GM06990 (cell line): ENCODE results near the gene TUBB4B.

Source experiments
- DNase-seq: peaks from one replicate; pipeline ENCODE4 v3.0.0-alpha.2; 2011; ENCODE audit not compliant: insufficient read length; ENCODE audit errors: extremely low read depth
- H3K27me3 ChIP-seq: replicated peaks from 2 replicates; pipeline ENCODE4 v1.6.0; 2011; ENCODE audit warnings: low read length; ENCODE audit not compliant: control insufficient read depth, insufficient read depth
- H3K36me3 ChIP-seq: 2 replicates; pipeline ENCODE4 v1.5.1; 2011; ENCODE audit warnings: low read length; ENCODE audit not compliant: control insufficient read depth, insufficient read depth
- H3K4me3 ChIP-seq: replicated peaks from 2 replicates; pipeline ENCODE4 v1.5.1; 2011; ENCODE audit warnings: low read depth, mild to moderate bottlenecking, control low read depth, low read length
- TF ChIP-seq, protein P1 (sequence below): IDR thresholded peaks from 2 replicates; pipeline ENCODE4 v1.5.1; 2011; ENCODE audit warnings: low read length, control low read depth, mild to moderate bottlenecking, inconsistent platforms; ENCODE audit not compliant: insufficient read depth, poor library complexity, severe bottlenecking

Gene TUBB4B

DNA sequence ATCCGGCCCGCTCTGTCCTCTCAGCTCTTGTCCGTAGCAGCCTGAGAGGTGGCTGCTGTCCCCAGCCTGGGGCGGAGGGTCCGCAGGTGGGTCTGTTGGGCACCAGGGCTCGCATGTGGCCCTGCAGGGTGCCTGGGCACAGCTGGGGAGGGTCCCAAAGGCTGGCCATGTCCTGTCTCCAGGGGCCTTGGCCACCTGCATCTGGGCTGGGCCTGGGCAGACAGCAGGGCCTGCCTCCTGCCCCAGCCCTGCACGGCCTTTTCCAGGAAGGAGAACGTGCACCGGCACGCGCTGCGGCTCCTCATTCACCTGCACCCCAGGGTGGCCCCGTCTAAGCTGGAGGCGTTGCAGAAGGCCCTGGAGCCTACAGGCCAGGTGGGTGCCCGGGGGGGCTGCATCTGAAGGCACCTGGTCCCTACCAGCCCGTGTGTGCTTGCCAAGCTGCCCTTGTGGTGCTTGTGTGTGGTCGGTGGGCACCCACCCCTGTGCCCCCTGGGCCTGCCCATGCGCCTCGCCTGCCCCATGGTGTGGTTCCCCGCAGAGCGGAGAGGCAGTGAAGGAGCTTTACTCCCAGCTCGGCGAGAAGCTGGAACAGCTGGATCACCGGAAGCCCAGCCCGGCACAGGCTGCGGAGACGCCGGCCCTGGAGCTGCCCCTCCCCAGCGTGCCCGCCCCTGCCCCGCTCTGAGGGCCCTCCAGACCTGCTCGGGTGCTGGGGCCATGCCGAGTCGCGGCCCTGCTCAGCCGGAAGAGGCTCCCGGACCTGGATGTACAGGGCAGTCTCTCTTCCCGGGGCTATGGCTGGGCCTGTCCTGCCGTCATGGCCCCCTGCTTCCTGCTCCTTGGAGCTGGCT lies 31.4 kb downstream of the TUBB4B start:
- Histone ChIP-seq H3K4me3 (no peak overlapping the region), H3K36me3 (peaks cover 21% of the 10 kb centered on the region)
- TF ChIP-seq, protein P1, sequence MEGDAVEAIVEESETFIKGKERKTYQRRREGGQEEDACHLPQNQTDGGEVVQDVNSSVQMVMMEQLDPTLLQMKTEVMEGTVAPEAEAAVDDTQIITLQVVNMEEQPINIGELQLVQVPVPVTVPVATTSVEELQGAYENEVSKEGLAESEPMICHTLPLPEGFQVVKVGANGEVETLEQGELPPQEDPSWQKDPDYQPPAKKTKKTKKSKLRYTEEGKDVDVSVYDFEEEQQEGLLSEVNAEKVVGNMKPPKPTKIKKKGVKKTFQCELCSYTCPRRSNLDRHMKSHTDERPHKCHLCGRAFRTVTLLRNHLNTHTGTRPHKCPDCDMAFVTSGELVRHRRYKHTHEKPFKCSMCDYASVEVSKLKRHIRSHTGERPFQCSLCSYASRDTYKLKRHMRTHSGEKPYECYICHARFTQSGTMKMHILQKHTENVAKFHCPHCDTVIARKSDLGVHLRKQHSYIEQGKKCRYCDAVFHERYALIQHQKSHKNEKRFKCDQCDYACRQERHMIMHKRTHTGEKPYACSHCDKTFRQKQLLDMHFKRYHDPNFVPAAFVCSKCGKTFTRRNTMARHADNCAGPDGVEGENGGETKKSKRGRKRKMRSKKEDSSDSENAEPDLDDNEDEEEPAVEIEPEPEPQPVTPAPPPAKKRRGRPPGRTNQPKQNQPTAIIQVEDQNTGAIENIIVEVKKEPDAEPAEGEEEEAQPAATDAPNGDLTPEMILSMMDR, result no peak

DNA sequence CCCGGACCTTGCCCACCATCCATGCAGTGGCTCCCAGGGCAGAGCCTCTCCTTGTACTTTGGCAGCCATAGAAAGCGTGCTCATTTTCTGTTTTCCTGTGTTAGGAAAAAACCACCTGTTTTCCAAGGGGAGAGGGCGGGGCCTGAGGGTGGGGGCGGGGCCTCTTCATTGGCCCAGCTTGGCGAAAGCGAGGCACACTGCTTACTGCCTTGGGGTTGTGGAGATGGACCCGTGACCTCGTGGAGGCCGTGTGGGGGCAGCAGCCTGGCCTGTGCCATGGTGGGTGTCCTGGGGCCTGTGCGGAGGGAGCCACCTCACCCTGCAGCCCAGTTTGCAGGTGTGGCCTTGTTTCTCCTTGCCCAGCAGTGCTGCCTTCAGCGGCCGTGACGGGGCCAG lies 32.0 kb downstream of the TUBB4B start:
- Histone ChIP-seq H3K36me3 (peaks cover 18% of the 10 kb centered on the region), H3K27me3 (no peaks in the 10 kb centered on the region), H3K4me3 (no peak overlapping the region)
- no peak for DNase-seq
- TF ChIP-seq, protein P1, result no peak

More for the DNA sequence above, 31.4 kb downstream of the TUBB4B start:
- DNase-seq, result no peak
- no peaks in the 10 kb centered on the region for H3K27me3 ChIP-seq

DNA sequence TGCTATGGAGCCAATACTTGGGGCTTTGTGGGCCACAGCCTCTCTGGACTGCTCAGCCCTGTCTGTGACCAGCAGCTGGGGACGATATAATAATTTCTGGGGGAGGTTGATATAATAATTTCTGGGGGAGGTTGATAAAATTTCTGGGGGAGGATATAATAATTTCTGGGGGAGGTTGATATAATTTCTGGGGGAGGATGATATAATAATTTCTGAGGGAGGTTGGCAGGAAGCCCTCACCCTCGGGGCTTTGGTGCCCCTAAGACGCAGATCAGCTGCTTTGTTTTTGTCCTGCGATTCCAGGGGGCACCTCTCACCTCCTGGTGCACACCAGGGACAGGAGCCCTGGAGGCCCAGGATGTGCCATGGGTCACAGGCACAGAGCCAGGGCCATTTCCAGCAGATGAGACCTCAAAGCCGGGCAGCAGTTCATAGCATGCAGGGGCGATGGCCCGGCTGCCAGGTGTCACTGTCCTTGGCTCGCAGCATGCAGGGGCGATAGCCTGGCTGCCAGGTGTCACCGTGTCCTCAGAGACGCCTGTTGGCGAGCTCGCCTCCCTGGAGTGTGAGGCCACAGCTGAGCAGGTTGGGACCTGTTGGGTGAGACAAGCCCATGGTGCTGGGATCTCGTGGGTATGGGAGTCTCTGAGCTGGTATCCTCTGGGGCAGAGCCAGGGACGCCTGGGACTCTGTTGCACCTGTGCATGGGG lies 32.7 kb downstream of the TUBB4B start:
- DNase-seq, result no peak
- Histone ChIP-seq H3K36me3 (peaks cover 18% of the 10 kb centered on the region), H3K4me3 (no peak overlapping the region), H3K27me3 (no peaks in the 10 kb centered on the region)
- TF ChIP-seq, protein P1, result no peak

DNA sequence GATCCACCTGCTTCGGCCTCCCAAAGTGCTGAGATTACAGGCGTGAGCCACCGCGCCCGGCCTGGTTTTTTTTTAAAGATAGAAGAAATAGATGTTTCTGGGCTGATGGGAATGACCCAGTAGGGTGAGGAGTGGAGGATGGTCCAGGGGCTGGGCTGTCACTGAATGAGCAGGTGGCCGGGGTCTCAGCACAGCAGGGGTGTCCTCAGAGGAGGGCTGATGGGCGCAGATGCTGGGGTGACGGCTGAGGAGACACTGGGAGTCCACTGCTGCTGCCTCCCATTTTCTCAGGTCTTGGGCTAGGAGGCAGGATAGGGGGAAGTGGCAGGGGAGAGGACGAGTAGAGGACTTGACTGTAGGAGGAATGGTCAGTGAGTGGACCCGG lies 34.1 kb downstream of the TUBB4B start:
- H3K27me3 ChIP-seq, result no peaks in the 10 kb centered on the region
- TF ChIP-seq, protein P1, result no peak
- DNase-seq, result no peak
- peaks cover 22% of the 10 kb centered on the region for H3K36me3 ChIP-seq
- no peak overlapping the region for H3K4me3 ChIP-seq

DNA sequence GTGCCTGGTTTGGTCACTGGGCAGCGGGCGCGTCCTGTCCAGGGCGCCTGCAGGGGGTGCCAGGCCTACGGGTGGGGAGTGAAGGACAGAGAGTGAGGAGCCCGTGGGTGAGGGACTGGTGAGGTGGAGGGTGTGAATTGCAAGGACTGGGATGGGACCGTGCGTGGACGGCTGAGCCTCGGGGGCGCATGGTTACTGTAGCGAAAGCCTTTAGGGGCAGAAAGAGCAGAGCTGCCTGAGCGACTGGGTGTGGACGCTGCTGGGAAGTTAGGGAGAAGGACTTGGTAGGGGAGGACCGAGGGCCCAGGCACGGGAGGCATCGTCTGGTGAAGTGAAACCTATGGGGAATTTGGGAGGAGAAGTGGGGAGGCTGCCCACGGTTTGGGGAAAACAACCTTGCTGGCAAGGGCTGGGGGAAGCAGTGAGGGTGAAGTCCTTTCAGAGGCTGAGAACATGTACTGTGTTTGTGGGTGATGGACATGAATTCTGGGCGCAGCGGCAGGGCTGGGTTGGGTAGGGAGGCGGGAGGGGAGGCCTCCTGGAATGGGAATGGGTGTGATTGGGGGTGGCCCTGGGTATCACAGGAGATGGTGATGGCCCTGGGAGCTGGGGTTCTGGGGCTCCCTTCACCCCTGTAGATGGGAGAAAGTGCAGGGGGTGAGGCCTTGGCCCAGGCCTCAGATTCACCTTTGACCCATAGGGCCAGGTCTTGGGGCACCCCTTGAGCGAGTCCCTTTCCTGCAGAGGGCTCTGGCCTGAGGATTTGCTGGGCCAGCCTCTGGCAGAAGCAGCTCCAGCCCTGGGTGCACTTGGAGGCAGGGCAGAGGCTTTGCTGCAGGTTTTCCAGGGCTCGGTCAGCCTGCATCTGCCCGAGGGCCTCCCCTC lies 34.7 kb downstream of the TUBB4B start:
- DNase-seq, result peak; percentile 37
- TF ChIP-seq, protein P1, result no peak
- H3K36me3 ChIP-seq, result peaks cover 24% of the 10 kb centered on the region
- H3K4me3 ChIP-seq, result no peak overlapping the region
- no peaks in the 10 kb centered on the region for H3K27me3 ChIP-seq
